HG03558 (cell line): ENCODE data around the gene METAP1.
"Not testable (repeated sequence)": the region's sequence is repeated elsewhere in the genome, so short reads cannot be mapped to it uniquely, and the experiment has no call there.

Experiments used
- ATAC-seq: cut with Tn5 transposase; IDR thresholded peaks from one replicate; pipeline ENCODE4 v1.9.1; 2021; ENCODE audit warnings: moderate number of reproducible peaks; ENCODE audit not compliant: unreplicated experiment; ENCODE audit errors: extremely low read depth

Gene METAP1

DNA sequence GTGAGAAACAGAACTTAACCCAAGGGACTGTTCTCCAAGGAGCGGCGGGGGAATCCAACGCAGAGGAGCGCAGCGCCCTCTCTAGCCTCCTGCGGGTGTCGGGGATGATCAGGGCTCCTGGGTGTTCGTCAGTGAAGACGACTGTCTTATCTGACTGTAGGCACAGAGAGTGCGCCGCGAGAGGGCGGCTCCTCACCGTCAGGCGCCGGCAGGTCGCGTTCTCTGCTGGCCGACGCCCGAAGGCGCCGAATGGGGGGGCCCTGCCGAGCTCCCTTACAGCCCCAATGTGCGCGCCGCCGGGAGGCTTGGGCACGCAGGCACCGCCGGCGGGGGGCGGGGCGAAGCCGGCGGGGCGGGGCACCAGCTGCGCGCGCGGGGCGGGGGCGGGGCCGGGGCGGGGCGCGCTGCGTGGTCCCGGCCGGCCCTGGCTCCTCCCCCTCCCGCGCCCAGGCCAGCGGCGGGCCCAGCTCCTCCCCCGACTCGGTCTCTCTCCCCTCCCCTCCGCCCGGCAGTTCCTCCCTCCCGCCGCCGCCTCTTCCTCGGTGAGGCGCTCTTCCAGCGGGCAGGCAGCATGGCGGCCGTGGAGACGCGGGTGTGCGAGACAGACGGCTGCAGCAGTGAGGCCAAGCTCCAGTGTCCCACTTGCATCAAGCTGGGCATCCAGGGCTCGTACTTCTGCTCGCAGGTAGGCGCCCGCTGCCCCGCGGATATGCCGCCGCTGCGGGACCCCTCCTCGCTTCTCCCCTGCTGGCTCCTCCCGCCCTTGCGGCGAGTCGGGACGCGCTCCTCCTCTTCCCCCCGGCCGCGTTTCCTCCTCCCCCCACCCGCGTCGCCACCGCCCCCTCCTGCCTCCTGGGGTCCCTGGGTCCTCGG, at the start of gene METAP1:
Gene METAP1 (plus strand): TSS at position 539 of the 873 bp plus-strand sequence. CDS start 33 bp downstream, at position 572.
- peak; percentile 97 for ATAC-seq

DNA sequence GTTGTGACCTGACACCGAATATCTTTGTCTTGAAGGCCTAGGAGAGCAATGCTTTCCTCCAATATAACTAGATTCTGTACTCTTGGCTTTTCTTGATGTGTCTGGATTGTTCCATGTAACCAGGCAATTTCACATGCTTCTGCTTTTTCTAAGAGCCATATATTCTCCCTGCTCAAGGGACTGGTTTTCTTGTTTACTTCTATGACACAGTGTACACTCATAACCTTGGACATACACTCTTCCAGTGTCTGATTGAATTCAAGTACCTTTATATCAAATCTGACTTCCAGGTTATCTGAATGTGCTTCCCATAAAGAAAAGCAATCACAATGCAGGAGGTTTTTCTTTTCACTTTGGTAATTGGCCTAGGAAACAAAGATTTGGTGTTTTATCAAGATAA, 49.2 kb upstream of the METAP1 start:
- ATAC-seq = no peak

DNA sequence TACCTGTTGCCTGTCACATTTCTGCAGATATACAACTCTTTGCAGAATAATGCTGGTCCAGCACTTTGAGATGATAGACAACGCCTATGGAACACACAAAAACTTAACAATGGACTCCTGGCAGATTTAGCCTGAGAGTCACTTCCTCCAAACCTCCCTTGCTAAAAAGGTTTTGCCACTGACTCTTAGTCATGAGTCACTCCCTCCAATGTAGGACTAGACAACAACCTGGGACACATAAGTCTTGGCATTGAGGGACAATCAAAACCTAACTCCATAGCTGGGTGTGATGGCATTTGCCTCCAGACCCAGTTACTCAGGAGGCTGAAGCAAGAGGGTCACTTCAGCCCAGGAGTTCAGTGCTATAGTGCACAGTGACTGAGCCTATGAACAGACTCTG, 44.6 kb upstream of the METAP1 start:
- ATAC-seq = no peak

DNA sequence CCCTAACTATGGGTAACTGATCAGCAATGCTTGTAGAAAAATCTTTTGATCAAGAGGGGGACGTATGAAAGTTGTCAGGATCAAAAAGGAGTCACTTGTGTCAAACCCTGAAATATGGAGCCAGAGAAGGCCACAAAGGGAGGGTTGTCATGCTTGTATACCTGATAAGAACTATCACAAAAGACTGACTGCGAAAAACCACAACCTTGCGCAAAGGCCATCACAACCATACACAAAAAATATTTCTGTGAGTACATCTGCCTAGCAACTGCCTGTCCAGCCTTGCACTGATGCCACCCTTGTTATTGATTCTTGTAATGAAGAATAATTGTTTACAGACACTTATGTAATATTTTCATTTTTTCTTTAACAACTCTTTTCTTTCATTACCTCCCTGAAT, 43.8 kb upstream of the METAP1 start:
- no peak for ATAC-seq

DNA sequence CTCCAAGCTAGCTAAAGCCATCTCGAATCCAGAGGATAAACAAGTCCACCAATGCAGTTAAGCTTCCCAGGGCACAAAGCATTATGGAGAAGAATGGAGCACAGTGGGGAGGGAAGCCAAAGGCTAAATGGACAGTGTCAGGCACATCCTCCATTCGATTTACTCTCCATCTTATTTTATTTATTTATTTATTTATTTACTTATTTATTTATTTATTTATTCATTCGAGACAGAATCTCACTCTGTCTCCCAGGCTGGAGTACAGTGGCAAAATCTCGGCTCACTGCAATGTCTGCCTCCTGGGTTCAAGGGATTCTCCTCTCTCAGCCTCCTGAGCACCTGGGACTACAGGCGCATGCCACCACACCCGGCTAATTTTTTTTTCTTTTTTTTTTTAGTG, 40.3 kb upstream of the METAP1 start:
- ATAC-seq = no peak

DNA sequence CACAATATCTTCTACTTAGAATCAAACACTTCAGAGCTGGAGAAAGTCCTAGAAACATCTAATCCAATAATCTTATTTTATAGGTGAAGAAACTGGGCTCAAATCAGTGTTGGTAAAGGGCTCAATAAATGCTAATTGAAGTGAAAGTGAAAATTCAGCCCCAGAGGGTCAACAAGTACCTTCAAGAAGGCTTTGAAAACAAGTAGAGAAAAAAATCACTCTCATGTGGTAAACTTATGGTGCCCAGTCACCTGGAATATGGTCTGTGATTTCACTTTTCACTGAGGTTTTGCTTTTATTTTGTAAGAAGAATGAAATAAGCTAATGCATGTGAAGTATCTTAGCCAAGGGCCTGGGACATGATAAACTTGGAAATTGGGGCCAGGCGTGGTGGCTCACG, 37.5 kb upstream of the METAP1 start:
- no peak for ATAC-seq

DNA sequence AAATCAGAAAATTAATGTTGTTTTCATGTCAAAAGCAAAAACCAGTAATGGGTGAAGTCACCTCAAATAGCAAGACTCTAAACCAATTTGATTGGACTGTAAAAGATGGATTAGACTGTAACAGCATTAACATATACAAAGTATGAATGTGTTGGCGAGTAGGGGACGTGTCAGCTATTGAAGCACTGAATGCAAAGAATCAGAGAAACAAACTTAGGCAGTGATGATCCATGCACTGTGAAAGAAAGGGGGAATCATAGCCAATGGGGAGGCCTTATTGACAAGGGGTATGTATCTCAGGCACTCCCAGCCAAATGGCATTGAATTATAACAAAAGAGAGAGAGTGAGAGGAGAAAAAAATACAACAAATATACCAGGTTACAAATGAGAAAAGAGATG, 36.1 kb upstream of the METAP1 start:
- ATAC-seq = no peak

DNA sequence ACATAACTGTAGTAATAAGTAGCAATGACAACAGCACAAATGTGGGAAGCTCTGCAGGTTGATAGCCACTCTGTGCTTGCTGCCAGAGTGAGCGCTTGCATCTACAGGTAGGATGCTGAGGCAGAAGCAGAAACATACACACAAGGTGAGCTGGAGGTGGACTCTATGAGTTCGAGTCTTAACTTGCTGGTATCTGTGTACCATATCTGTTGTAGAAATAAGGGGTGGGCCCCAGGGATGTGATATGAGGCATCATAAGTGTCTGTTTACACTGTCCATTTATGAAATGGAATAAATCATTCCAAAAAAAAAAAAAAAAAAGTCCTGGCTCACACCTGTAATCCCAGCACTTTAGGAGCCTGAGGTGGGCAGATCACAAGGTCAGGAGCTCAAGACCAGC, 33.8 kb upstream of the METAP1 start:
- ATAC-seq = no peak

DNA sequence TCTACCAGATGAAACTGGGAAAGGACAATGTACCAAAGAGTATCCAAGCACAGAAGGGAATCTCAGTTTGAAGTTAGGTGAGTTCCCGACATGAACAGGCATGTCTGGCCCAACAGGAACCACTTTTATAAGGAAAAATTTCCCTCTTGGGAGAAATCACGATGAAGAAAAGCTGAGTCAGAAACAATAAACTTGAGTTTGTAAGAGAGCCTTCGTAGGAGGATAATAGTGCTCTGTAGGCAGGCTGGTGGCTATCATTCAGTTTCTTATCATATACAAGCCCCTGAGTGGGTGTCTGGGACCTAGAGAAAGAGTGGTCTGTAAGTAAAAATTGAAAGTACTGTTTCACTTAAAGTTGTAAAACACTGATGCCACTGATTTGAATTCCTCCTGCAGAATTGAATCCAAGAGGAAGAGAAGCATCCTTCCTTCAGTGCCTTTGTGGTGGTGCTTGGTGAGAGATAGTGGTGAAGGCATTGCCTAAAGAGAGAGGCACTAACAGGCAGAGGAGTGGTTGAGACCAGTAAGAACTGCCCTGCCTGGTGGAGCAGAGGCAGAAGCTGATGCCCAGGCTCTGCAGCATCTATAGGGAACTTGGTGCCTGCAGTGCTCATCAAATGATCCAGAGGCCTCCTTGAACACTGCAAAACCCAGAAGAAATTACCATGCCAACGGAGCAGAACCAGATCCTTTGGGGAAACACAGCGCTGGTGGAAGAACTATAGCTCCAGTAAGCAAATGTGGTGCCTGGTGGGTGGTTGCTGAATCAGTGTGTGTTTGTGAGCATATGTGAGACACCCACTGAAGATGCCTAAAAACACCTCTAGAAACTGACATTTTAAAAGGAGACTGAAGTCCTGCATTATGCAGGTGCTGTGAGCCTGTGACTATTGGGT, 31.7 kb upstream of the METAP1 start:
- no peak for ATAC-seq

DNA sequence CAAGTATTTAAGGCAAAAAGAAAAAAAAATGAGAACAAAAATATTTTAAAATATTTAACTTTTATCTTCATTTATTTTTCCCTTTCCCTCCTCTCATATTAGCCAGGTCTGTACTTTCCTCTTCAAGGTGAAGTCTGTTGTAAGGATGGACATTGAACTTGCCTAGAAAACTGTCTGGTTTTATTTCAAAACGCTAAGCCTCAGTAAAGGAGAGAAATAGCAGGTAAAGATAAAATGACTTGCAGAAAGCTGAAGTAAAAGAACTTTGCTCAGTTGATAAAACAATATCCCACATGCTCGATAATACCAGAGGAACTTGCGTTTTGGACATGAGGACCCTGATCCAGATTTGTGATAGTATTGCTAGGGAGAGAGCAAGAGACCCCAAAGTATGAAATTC, 28.6 kb upstream of the METAP1 start:
- ATAC-seq = no peak

DNA sequence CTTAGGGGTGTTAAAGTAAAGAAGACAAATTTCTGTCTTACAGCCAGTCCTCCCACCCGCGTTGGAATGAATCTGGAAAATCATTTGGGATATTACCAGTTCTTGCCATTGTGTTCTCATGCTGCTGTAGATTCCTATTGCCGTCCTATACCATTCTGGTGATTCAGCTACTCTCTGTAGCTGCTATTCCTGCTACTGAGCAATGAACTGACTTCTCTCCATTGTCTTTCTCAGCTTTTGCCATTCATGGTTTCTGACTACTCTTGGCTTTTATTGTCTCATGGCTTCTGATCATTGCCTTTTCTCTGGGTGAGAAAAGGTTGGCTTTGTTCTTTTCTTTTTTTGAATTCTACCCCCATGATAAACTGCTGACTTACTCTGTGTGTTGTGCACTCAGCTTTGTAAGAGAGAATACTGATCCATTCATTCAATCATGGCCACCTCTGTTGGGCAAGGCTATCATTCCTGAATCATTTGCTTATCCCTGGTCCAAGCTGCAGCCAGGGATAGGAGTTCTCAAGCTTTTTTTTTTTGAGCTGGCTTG, 27.7 kb upstream of the METAP1 start:
- no peak for ATAC-seq

DNA sequence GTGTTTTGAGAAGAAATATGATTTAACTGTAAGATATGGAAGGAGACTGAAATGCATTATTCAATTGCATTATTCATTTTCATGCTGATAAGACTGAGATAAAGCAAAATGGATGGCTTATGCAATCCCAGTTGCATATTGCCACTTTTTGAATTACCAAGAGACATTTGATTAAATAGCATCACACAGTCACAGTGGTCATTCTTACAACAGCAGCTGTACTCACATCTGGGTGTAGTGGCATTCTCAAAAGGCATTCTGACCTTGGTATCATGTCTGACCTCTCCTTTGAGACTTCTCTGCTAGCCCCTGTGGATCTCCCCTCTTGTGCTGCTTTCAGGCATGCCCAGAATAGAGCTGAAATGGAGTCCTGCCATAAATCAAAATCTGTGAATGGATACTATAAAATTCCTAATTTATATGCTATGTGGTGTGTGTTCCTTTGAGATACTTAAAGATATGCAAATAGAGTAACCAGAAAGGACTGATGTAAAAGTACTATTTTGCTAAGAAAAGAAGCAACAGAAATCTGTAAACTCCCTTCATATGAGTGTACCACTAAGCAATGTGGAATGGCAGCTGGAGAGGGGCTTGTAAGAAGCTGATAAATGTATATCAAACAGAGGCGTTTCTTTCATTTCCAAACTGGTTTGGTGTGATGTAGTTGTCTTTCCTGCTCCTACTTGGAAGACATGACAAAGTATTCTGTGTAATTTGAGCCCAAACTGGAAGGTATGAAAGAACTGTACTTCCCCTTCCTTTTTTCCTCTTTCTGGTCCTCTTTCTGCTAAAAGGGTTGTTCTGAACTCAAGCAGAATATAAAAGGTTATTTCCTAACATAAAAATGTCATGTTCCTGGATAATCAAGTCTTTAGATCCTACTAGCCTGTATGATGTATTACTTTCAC, 25.4 kb upstream of the METAP1 start:
- no peak for ATAC-seq

DNA sequence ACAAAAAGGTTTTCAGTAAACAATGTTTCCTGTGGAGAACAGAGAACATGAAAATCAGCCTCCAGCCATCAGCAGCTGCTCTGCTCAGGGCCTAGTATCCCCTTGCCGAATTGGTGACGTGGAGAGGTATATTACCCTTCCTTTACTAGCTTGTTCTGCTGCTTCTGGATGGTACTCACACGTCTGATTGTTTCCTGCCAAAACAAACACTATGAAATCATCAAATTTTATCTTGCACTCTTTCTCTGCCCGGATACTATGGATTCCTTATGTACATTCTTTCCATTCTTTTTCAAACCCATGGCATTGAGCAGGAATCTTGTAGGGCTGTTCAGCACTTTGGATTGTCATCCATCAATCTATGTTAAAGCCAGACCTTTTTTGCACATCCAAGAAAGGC, 18.8 kb upstream of the METAP1 start:
- ATAC-seq = no peak

DNA sequence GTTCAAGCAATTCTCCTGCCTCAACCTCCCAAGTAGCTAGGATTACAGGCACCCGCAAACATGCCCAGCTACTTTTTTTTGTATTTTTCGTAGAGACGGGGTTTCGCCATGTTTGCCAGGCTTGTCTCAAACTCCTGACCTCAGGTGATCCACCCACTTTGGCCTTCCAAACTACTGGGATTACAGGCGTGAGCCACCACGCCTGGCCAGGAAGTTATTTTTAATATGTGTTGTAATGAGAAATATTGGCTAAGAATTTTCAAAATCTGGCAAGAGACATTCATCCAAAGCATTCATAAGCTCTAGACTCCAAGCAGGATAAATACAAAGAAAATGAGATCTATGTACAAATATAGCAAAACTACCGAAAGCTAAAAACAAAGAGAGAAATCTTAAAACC, 18.0 kb upstream of the METAP1 start:
- no peak for ATAC-seq

DNA sequence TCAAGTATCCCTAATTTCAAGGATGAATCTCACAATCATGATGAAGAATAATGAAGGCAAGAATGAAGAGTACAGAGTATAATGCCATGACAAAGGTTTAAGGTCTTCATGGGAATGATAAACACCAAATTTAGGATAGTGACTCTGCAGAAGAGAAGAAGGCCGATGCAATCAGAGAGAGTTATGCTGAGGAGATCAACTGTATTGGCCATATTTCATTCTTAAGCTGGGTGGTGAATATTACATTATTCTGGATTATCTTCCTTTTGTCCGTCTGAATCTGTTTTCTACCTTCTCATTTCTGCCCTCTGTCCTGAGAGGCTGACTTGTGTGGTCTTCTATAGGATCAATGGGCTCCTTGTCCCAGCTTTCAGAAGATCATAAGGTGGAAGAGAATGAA, 7.8 kb upstream of the METAP1 start:
- ATAC-seq = no peak

DNA sequence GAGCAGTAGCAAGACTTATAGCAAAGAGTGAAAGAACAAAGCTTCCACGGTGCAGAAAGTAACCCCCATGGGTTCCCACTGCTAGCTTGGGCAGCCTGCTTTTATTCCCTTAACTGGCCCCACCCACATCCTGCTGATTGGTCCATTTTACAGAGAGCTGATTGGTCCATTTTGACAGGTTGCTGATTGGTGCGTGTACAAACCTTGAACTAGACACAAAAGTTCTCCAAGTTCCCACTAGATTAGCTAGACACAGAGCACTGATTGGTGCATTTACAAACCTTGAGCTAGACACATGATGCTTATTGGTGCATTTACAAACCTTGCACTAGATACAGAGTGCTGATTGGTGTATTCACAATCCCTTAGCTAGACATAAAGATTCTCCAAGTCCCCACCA, 2.7 kb upstream of the METAP1 start:
- ATAC-seq = not testable (repeated sequence)

DNA sequence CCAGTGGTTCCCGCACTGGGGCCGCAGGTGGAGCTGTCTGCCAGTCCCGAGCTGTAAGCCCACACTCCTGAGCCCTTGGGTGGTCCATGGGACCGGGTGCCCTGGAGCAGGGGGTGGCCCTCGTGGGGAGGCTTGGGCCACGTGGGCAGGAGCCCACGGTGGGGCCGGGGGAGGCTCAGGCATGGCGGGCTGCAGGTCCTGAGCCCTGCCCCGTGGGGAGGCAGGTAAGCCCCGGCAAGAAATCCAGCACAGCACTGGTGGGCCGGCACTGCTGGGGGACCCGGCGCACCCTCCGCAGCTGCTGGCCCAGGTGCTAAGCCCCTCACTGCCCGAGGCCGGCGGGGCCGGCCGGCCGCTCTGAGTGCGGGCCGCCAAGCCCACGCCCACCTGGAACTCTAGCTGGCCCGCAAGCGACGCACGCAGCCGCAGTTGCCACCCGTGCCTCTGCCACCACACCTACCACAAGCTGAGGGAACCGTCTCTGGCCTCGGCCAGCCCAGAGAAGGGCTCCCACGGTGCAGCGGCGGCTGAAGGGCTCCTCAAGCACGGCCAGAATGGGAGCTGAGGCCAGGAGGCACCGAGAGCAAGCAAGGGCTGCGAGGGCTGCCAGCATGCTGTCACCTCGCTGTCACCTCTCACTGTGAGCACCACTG, 2.0 kb upstream of the METAP1 start:
- no peak for ATAC-seq

DNA sequence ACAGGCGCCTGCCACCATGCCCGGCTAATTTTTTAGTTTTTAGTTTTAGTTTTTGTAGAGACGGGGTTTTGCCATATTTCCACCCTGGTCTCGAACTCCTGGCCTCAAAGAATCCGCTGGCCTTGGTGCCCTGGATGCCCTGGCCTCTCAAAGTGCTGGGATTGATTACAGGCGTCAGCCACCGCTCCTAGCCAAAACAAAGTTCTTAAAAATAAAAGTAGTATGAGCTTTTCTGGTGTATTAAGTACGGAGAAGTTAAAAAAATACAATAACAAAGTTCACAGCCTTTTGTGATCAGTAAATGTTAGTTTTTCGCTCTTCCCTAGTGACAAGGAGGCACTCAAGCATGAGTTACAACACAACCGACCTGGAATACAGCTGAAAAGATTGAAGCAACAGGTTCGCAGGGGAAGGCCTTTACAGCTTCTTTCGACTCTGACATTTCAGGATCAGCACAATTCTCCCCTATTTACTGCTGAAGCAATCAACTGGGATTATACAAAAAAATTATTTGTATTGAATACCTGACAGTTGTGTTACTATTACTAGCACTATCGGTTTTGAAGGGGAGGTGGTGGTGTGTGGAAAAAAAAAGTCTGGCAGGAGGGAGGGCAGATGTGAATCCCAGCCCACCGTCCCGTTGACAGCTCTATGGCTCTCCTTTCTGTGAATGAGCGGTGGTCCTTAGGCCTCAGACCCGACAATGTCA, 893 bp upstream of the METAP1 start:
- ATAC-seq = no peak
